B cell (primary cell): ENCODE data around the gene CBX8. TPM values are rescaled to one million over a fixed set of nuclear protein-coding genes. Genes with fewer than 3 reads are reported as not detected.
A peak's percentile ranks its signal among the peaks of the same experiment; 100 is the strongest.

Experiments
- ATAC-seq: fragments of 200-7000 bp; cut with Tn5 transposase; one replicate; pipeline ENCODE4 v1.10.0; 2021; ENCODE audit warnings: low read depth, mild to moderate bottlenecking, moderate number of reproducible peaks, moderate library complexity
- CTCF ChIA-PET: fragments of 350-600 bp; sonication (Branson Sonifier 250); formaldehyde crosslinking; loops from one replicate; lab custom pipeline; 2021; ENCODE audit warnings: antibody characterized with exemption, inconsistent platforms; lab: Charles Lee
- POLR2A ChIA-PET: fragments of 350-600 bp; sonication (Branson Sonifier 250); formaldehyde crosslinking; loops from one replicate; lab custom pipeline; 2021; ENCODE audit warnings: antibody characterized with exemption; lab: Charles Lee
- DNase-seq: peaks from one replicate; pipeline ENCODE4 v3.0.0; 2013
- H2AFZ ChIP-seq: 2 replicates; pipeline ENCODE4 v1.6.1; 2012; ENCODE audit warnings: mild to moderate bottlenecking, low read depth, low read length; ENCODE audit not compliant: insufficient read depth, poor library complexity, severe bottlenecking
- H3K27ac ChIP-seq, 2 donors: 1 replicate in 1 of 2; 2 replicates in 1 of 2; pipeline ENCODE4 v1.5.1; 2012 to 2013; ENCODE audit warnings: low read length in 2 of 2, mild to moderate bottlenecking in 2 of 2, moderate library complexity in 1 of 2
- H3K27me3 ChIP-seq, 4 experiments: fragments of 200-600 bp in 1 of 4; sonication (generic) in 1 of 4; replicated peaks in 1 of 4; 1 replicate in 2 of 4; 2 replicates in 2 of 4; pipeline versions ENCODE4 v1.6.1 to v1.7.0; 2013 to 2016; ENCODE audit warnings: low read length in 3 of 4, mild to moderate bottlenecking in 2 of 4, mixed read lengths in 1 of 4, moderate library complexity in 1 of 4; ENCODE audit not compliant: insufficient read depth in 4 of 4, control insufficient read depth in 3 of 4; ENCODE audit errors: control extremely low read depth in 1 of 4
- H3K36me3 ChIP-seq, 2 experiments: replicated peaks in 1 of 2; 1 replicate in 1 of 2; 2 replicates in 1 of 2; pipeline versions ENCODE4 v1.6.1 to v1.7.1; 2013; ENCODE audit warnings: low read length in 1 of 2; ENCODE audit not compliant: insufficient read depth in 2 of 2, control insufficient read depth in 1 of 2; ENCODE audit errors: control extremely low read depth in 1 of 2, extremely low read depth in 1 of 2
- H3K4me1 ChIP-seq, 2 donors: fragments of 200-600 bp in 1 of 2; sonication (generic) in 1 of 2; 1 replicate in 1 of 2; 2 replicates in 1 of 2; pipeline versions ENCODE4 v1.5.1 to v1.6.1; 2013 to 2017; ENCODE audit warnings: low read length in 2 of 2; ENCODE audit not compliant: control insufficient read depth in 2 of 2, insufficient read depth in 2 of 2
- H3K4me2 ChIP-seq: replicated peaks from 2 replicates; pipeline ENCODE3; 2012; ENCODE audit warnings: mild to moderate bottlenecking, low read depth, low read length; ENCODE audit not compliant: poor library complexity, severe bottlenecking
- H3K4me3 ChIP-seq, 5 experiments: fragments of 200-600 bp in 1 of 5; sonication (generic) in 1 of 5; 1 replicate in 3 of 5; 2 replicates in 2 of 5; pipeline versions ENCODE4 v1.5.1 to v1.7.0; 2011 to 2016; ENCODE audit warnings: low read length in 4 of 5, mild to moderate bottlenecking in 4 of 5, low read depth in 2 of 5, control low read depth in 1 of 5, moderate library complexity in 1 of 5; ENCODE audit not compliant: insufficient read depth in 1 of 5; ENCODE audit errors: control extremely low read depth in 1 of 5, extremely low read depth in 1 of 5
- H3K79me2 ChIP-seq: fragments of 200-600 bp; sonication (generic); one replicate; pipeline ENCODE4 v1.6.0; 2016; ENCODE audit warnings: low read length; ENCODE audit not compliant: control insufficient read depth, insufficient read depth
- H3K9ac ChIP-seq: fragments of 200-600 bp; sonication (generic); 2 replicates; pipeline ENCODE4 v1.6.1; 2017; ENCODE audit warnings: mild to moderate bottlenecking, low read length, moderate library complexity
- H3K9me3 ChIP-seq, 3 donors: one replicate each; pipeline versions ENCODE4 v1.6.1 to v1.7.1; 2013; ENCODE audit warnings: low read length in 2 of 3; ENCODE audit not compliant: control insufficient read depth in 2 of 3, insufficient read depth in 1 of 3; ENCODE audit errors: control extremely low read depth in 1 of 3
- H4K20me1 ChIP-seq: 2 replicates; pipeline ENCODE4 v1.6.0; 2012; ENCODE audit warnings: mild to moderate bottlenecking, low read length; ENCODE audit not compliant: insufficient read depth, control insufficient read depth, poor library complexity, severe bottlenecking
- H3K27ac Mint-ChIP-seq: one replicate; pipeline ENCODE4 v1.8.0; 2021; ENCODE audit warnings: mixed read lengths
- H3K27me3 Mint-ChIP-seq: one replicate; pipeline ENCODE4 v1.8.0; 2021; ENCODE audit warnings: mixed read lengths
- H3K4me1 Mint-ChIP-seq: one replicate; pipeline ENCODE4 v1.8.0; 2021; ENCODE audit warnings: mixed read lengths
- H3K4me3 Mint-ChIP-seq: one replicate; pipeline ENCODE4 v1.8.0; 2021; ENCODE audit warnings: mixed read lengths
- H3K9me3 Mint-ChIP-seq: one replicate; pipeline ENCODE4 v1.8.0; 2022; ENCODE audit warnings: mixed read lengths; ENCODE audit not compliant: insufficient read depth
- CTCF ChIP-seq: fragments of 200-600 bp; IDR thresholded peaks from one replicate; pipeline ENCODE4 v1.8.0; 2022; ENCODE audit warnings: antibody characterized with exemption, mild to moderate bottlenecking
- EZH2 ChIP-seq: IDR thresholded peaks from 2 replicates; pipeline ENCODE4 v1.6.1; 2012; ENCODE audit warnings: borderline replicate concordance, low read depth, mild to moderate bottlenecking, moderate library complexity, low read length; ENCODE audit not compliant: insufficient read depth, poor library complexity, severe bottlenecking
- WGBS: methylation state at CpG from one replicate; pipeline ENCODE4 v1.1.5; 2013; ENCODE audit warnings: missing lambda C conversion rate; ENCODE audit not compliant: insufficient coverage; 5-methylcytosine and 5-hydroxymethylcytosine counted together
- intact Hi-C: fragments of 100-400 bp; cut with micrococcal nuclease; formaldehyde crosslinking; loops from one replicate; pipeline ENCODE4 v1.10.0; 2022
- polyA plus RNA-seq: library from polyadenylated mRNA; depleted of rRNA; stranded (reverse); fragments of >200 nt; gene quantifications from 2 replicates; pipeline ENCODE4 v1.2.3, GENCODE V29; 2012
- total RNA-seq, 2 donors: library from RNA; stranded (reverse); fragments of 120-200 nt in 1 of 2; gene quantifications; 1 replicate in 1 of 2; 2 replicates in 1 of 2; pipeline versions ENCODE4 v1.2.3 to v1.2.4, GENCODE V29; 2013 to 2022

Gene CBX8
- total and polyA plus RNA-seq, 2 donors (not counting 1 experiment from before 2014, with no cell fraction given): 0.31 to 6.8 TPM

DNA sequence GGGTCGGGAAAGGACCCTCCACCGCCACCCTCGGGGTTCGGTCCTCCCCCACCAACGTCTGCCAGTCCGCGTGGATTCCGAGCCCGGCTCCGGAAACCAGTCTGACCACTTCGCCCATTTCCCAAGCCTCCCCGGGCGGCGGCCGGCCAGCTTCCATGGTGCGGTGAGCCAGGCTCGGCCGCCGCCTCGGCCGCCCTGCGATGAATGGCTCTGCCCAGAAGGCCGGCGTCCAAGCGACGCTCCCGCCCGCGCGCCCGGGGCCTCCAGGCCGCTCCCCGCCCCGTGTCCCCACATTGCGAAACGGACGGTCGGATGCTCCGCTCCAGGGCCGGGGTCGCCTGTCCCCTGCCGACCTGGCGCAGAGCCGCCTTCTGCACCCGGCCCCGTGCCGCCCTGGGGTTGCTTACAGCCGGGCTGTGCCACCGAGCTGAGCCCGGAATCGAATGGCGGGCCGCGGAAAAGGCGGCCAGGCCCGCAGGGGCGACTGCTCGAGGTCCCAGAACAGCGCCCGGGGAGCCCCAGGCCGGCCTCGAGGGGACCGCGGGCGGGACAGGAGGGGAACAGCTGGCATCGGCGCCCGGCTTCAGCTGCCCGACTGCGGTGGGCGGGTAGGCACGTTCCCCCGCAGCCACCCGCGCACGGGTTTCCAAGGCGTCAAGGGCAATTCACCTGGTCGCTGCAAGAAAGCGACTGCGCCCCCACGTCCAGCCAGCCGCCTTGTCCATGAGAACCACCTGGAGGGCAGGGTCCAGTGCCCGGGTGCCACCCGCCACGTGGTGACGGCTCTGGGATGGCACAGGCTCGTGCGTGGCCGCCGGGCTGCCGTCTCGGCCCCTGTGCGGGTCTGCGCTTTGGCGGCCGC is 18.3 kb upstream of the CBX8 start:
- 5% methylated on average over 96 of the region's 96 CpGs for WGBS
- Mint-ChIP-seq H3K4me3 (no peak overlapping the region), H3K27ac (no peak overlapping the region)

More for the DNA sequence above, 18.3 kb upstream of the CBX8 start:
- H3K4me2 ChIP-seq: peak overlapping the region; percentile 63
- H3K27ac ChIP-seq: no peak overlapping the region
- ATAC-seq (no peak), DNase-seq (peak; percentile 69)
- CTCF ChIA-PET: interaction anchor here (0.9 to 3.6 kb wide), 5 partner anchors 10 to 28 kb away, joined by 4 to 21 read pairs (median 11); partner anchors contain the start of gene CBX4
- POLR2A ChIA-PET: interaction anchor here (1.5 to 2.3 kb wide), 3 partner anchors 16 to 24 kb away, joined by 4 to 7 read pairs (median 5); partner anchors contain the start of gene CBX4
- H3K36me3 ChIP-seq: no peaks in the 10 kb centered on the region
- H3K9ac ChIP-seq: peak overlapping the region; percentile 26
- TF ChIP-seq CTCF: no peak
- TF ChIP-seq EZH2: peak; percentile 93
- no peaks in the 10 kb centered on the region for H3K79me2 ChIP-seq
- peaks cover 25% of the 10 kb centered on the region for H3K4me1 Mint-ChIP-seq
- no peaks in the 10 kb centered on the region for H3K9me3 Mint-ChIP-seq
- peaks cover 46% of the 10 kb centered on the region in 2 donors for H3K4me1 ChIP-seq
- peaks cover 39% of the 10 kb centered on the region for H4K20me1 ChIP-seq
- peaks cover 0 to 72% (median 49%) of the 10 kb centered on the region in 4 experiments for H3K27me3 ChIP-seq
- peaks cover 0 to 38% (median 0%) of the 10 kb centered on the region in 3 donors for H3K9me3 ChIP-seq
- H3K4me3 ChIP-seq: no peak overlapping the region
- H3K27me3 Mint-ChIP-seq: peaks cover 50% of the 10 kb centered on the region
- H2AFZ ChIP-seq: peak overlapping the region; percentile 19
- intact Hi-C loops: loop anchor here (1.0 kb wide), 2 partner anchors 14 to 27 kb away; no protein-coding TSS in a partner anchor
